Choroid plexus epithelial cell (primary cell): ENCODE data around the gene CT45A7.
"Not testable (repeated sequence)": the region's sequence is repeated elsewhere in the genome, so short reads cannot be mapped to it uniquely, and the experiment has no call there.

Experiments
- DNase-seq: peaks from one replicate; pipeline ENCODE4 v3.0.0-alpha.2; 2010; ENCODE audit warnings: low read depth
- H3K4me3 ChIP-seq: 2 replicates; pipeline ENCODE4 v1.5.1; 2011; ENCODE audit warnings: low read depth, mild to moderate bottlenecking, control low read depth, low read length, moderate library complexity

CT45A7 gene, protein sequence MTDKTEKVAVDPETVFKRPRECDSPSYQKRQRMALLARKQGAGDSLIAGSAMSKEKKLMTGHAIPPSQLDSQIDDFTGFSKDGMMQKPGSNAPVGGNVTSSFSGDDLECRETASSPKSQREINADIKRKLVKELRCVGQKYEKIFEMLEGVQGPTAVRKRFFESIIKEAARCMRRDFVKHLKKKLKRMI

GRCh38 chrX:135837180-135837579, at the start of gene CT45A7:
TSS of gene CT45A7 (minus strand) at chrX:135837280. CDS start at chrX:135833533, 3,747 bp downstream.
- DNase-seq, H3K4me3 ChIP-seq: not testable (repeated sequence)

GRCh38 chrX:135882741-135883140, 45.7 kb upstream of the CT45A7 start:
- not testable (repeated sequence) for DNase-seq

GRCh38 chrX:135871712-135872111, 34.6 kb upstream of the CT45A7 start, which contains the start of gene CT45A9:
TSS of gene CT45A9 (minus strand) at chrX:135871812. CDS start at chrX:135868061, 3,751 bp downstream.
- not testable (repeated sequence) for DNase-seq

More at GRCh38 chrX:135882741-135883140, 45.7 kb upstream of the CT45A7 start:
- not testable (repeated sequence) for H3K4me3 ChIP-seq

DNA sequence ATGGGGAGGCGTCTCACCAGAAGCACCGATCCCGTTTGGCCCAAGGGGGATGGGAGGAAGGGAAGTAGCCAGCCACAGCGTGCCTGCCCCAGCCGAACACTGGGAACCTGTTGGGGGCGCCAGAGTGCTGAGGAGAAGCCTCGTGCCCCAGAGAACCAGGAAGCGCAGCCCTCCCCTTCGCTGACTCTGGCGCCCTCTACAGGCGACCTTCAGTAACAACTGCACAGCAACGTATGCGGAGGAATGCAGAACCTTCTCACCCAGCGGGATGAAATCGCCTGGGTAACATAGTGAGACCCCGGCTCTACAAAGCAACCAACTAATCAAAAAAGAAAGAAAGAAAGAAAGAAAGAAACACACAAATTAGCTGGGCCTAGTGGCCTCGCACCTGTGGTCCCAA, 17.4 kb upstream of the CT45A7 start, which contains the start of gene CT45A8:
TSS of gene CT45A8 (minus strand) at position 101 of the 400 bp plus-strand sequence. CDS start 3,755 bp downstream, outside the sequence.
- H3K4me3 ChIP-seq, DNase-seq: not testable (repeated sequence)

More at GRCh38 chrX:135871712-135872111, 34.6 kb upstream of the CT45A7 start, which contains the start of gene CT45A9:
- H3K4me3 ChIP-seq, result not testable (repeated sequence)

GRCh38 chrX:135819912-135820311, 17.2 kb downstream of the CT45A7 start, which contains the start of gene CT45A2:
TSS of gene CT45A2 (minus strand) at chrX:135820012. CDS start at chrX:135816265, 3,747 bp downstream.
- not testable (repeated sequence) for H3K4me3 ChIP-seq, DNase-seq

DNA sequence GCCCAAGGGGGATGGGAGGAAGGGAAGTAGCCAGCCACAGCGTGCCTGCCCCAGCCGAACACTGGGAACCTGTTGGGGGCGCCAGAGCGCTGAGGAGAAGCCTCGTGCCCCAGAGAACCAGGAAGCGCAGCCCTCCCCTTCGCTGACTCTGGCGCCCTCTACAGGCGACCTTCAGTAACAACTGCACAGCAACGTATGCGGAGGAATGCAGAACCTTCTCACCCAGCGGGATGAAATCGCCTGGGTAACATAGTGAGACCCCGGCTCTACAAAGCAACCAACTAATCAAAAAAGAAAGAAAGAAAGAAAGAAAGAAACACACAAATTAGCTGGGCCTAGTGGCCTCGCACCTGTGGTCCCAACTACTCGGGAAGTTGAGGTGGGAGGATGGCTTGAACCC, 34.4 kb downstream of the CT45A7 start, which contains the start of gene CT45A6:
TSS of gene CT45A6 (minus strand) at position 101 of the 400 bp plus-strand sequence. CDS start 3,794 bp downstream, outside the sequence.
- DNase-seq, H3K4me3 ChIP-seq: not testable (repeated sequence)

GRCh38 chrX:135785403-135785802, 51.7 kb downstream of the CT45A7 start, which contains the start of gene CT45A5:
TSS of gene CT45A5 (minus strand) at chrX:135785503. CDS start at chrX:135781729, 3,774 bp downstream.
- H3K4me3 ChIP-seq, DNase-seq: not testable (repeated sequence)
